AG10803 (cell line): ENCODE results near the gene EFHC2.

Source experiments
- DNase-seq: peaks from one replicate; pipeline ENCODE4 v3.0.0; 2010; ENCODE audit warnings: low read depth
- H3K4me3 ChIP-seq: 2 replicates; pipeline ENCODE4 v1.5.1; 2011; ENCODE audit warnings: mild to moderate bottlenecking, low read length, control low read depth
- TF ChIP-seq, protein P1 (sequence below): conservative IDR thresholded peaks from 2 replicates; pipeline ENCODE4 v1.5.1; 2011; ENCODE audit warnings: mild to moderate bottlenecking, low read length, control low read depth, inconsistent platforms

Gene EFHC2

DNA sequence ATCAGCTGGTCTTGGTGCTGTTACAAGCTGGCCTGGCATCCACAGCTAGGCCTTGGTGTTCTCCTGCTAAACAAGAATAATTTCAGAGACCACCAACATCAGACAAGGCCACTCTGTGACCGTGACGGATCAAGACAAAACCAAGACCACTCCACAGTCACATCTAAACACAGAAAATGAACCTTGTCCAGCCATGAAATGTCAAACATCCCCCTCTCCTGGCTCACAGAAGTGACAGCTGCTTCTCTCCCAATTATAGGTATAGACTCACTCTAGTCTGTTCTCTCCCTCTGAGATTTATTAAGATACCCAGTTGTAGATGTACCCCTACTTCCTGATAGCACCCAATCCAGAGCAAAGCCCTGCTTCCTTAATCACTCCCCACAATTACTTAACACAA, 40.4 kb downstream of the EFHC2 start:
- TF ChIP-seq, protein P1, sequence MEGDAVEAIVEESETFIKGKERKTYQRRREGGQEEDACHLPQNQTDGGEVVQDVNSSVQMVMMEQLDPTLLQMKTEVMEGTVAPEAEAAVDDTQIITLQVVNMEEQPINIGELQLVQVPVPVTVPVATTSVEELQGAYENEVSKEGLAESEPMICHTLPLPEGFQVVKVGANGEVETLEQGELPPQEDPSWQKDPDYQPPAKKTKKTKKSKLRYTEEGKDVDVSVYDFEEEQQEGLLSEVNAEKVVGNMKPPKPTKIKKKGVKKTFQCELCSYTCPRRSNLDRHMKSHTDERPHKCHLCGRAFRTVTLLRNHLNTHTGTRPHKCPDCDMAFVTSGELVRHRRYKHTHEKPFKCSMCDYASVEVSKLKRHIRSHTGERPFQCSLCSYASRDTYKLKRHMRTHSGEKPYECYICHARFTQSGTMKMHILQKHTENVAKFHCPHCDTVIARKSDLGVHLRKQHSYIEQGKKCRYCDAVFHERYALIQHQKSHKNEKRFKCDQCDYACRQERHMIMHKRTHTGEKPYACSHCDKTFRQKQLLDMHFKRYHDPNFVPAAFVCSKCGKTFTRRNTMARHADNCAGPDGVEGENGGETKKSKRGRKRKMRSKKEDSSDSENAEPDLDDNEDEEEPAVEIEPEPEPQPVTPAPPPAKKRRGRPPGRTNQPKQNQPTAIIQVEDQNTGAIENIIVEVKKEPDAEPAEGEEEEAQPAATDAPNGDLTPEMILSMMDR = no peak
- DNase-seq = no peak
- no peak overlapping the region for H3K4me3 ChIP-seq

DNA sequence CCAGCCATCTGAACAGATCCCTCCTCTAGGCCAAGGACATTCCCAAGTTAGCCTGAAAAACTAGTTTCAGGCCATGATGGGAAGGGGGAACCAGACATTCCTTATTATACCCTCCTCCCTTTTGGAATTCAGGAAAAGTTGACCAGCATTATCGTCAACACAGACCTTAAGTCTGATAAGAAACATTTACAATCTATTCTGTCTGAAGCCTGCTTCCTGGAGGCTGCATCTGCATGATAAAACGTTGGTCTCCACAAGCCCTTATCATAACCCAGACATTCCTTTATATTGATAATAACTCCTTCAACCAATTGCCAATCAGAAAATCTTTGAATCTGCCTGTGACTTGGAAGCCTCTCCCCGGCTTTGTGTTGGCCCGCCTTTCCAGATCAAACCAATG, 44.3 kb downstream of the EFHC2 start:
- TF ChIP-seq, protein P1 = no peak
- DNase-seq = no peak
- no peak overlapping the region for H3K4me3 ChIP-seq

DNA sequence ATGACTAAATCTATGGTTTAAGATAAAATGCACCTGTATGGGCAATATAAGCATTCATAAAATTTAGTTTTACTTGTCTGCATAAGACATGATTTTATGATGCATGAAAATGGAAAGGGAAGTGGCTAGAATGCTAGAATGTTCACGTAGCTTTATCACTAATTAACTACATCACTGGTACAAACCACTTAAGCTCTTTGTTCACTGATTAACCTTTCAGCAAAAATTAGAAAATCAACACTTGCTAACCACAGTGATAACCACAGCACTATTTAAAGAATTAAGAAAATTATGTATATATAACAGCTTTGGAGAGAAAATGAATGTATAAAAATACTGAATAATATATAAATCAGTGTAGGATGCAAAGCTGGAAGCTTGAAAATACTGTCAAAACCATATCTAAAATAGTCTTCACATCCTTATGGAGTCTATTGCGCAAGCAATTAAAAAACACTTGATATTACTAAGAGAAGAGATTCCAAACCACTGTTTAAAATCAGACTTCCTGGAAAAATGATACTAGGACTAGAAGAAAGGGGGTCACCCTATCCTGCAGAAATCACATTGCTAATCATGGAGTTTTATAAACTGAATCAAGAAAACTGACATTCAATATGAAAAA, 51.9 kb downstream of the EFHC2 start:
- H3K4me3 ChIP-seq = no peak overlapping the region
- no peak for DNase-seq
- TF ChIP-seq, protein P1 = no peak

DNA sequence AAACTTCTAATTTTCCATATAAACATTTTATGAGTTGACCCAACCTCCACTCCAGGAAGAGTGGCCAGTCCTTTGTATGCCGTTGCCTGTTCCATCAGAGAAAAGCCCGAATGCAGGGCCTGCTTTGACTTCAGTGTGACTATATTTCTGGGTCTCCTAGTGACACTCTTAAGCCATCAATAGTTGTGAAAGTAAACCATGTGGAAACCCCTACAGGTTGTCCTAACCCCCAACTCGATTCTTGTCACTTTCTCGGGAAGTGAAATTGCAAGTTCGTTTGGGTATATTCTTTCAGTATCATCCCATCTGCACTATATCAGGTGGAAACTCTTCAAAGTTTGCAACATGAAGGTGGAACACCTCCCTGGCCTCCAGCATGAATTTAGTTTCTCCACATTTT, 52.8 kb downstream of the EFHC2 start:
- TF ChIP-seq, protein P1 = no peak
- H3K4me3 ChIP-seq = no peak overlapping the region
- no peak for DNase-seq

DNA sequence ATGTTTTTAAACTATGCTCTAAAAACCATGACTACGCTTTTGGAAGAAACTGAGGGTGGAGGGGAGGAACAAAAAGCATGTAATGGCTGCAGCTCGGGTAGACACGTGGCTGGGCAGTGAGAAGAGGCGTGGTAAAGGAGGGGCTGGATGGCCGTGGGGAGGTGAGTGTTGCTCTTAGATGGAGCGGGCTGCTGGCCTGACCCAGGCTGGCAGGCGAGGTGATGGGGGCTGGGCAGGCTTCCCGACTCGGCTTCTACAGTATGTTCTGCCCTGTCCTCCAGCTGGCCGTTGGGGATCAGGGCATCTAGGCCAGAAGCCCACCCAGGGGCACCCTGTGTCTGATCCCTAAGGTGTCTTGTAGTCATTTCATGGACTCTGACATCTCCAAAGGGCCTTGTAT, 60.7 kb downstream of the EFHC2 start:
- no peak for DNase-seq
- TF ChIP-seq, protein P1 = no peak
- H3K4me3 ChIP-seq = no peak overlapping the region

DNA sequence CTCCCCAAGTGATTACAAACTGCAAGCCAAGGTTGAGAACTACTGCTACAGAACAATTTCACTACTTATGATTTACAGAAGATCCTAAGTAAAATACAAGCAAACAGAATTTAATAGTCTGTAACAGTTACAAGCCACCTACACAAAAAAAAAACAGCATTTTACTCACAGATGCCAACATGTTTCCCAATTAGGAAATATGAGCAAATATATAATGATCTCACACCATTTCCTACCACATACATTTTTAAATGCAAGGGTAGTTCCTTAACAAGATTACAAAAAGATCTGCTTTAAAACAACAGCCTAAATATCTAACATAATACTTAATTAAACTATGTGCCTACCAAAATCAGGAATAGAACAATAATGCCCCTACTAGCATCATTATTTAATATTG, 63.4 kb downstream of the EFHC2 start:
- TF ChIP-seq, protein P1 = no peak
- no peak for DNase-seq
- H3K4me3 ChIP-seq = no peak overlapping the region

DNA sequence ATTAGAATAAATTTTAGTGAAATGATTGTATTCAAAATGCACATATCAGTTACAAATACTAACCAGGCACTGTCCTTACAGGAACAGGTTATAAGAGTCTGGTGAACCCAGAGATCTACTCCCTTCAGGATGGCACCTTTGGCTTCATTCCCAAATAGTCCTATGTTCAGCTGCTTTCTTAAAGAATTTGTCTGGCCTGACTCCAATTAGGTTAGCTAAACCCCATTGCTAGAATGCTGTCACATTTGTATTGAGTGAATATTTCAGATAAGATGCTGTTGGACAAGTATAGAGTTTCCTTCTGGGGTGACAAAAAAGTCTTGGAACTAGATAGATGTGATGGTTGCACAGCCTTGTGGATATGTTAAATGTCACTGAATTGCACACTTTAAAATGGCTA, 69.4 kb downstream of the EFHC2 start:
- TF ChIP-seq, protein P1 = no peak
- no peak overlapping the region for H3K4me3 ChIP-seq
- no peak for DNase-seq
